Central memory CD8-positive, alpha-beta T cell (primary cell): ENCODE data around the gene MTFR2.

ENCODE experiments used
- ATAC-seq: fragments of 150-1000 bp; cut with Tn5 transposase; replicated peaks from 2 replicates; pipeline ENCODE4 v1.10.0; 2022; ENCODE audit warnings: mild to moderate bottlenecking, moderate FRiP score, moderate number of reproducible peaks; ENCODE audit not compliant: poor library complexity, severe bottlenecking; ENCODE audit errors: extremely low read depth
- DNase-seq, 2 donors: peaks; one replicate each; pipeline ENCODE4 v3.0.0; 2021; ENCODE audit warnings: low spot score in 2 of 2
- H3K27ac Mint-ChIP-seq: one replicate; pipeline ENCODE4 v1.8.0; 2022; ENCODE audit warnings: low read depth, mild to moderate bottlenecking, moderate library complexity, mixed read lengths
- H3K27me3 Mint-ChIP-seq: one replicate; pipeline ENCODE4 v1.8.0; 2022; ENCODE audit warnings: mixed read lengths
- H3K36me3 Mint-ChIP-seq: one replicate; pipeline ENCODE4 v1.8.0; 2022; ENCODE audit warnings: mild to moderate bottlenecking, moderate library complexity, mixed read lengths; ENCODE audit not compliant: insufficient read depth
- H3K4me1 Mint-ChIP-seq: one replicate; pipeline ENCODE4 v1.8.0; 2022; ENCODE audit warnings: mixed read lengths
- H3K4me3 Mint-ChIP-seq: one replicate; pipeline ENCODE4 v1.8.0; 2022; ENCODE audit warnings: mild to moderate bottlenecking, moderate library complexity, mixed read lengths
- H3K9me3 Mint-ChIP-seq: one replicate; pipeline ENCODE4 v1.8.0; 2022; ENCODE audit warnings: mixed read lengths

MTFR2 gene

GRCh38 chr6:136249811-136250685 is at the start of gene MTFR2:
Gene MTFR2 (minus strand): TSS chr6:136250311. CDS start chr6:136249099, 1,212 bp downstream.
- peak within 1 kb of the TSS; percentile 75 for H3K27ac Mint-ChIP-seq
- peak within 1 kb of the TSS; percentile 96 for H3K4me3 Mint-ChIP-seq
- H3K4me1 Mint-ChIP-seq = peaks cover 39% of the 10 kb centered on the region
- peak; percentile 92 for ATAC-seq
- no peaks in the 10 kb centered on the region for H3K9me3 Mint-ChIP-seq
- peak; percentile 82 to 91 for DNase-seq
- H3K27me3 Mint-ChIP-seq = no peaks in the 10 kb centered on the region
- H3K36me3 Mint-ChIP-seq = peaks cover 21% of the 10 kb centered on the region

- no peaks in the 10 kb centered on the region for H3K27me3 Mint-ChIP-seq
- peaks cover 18% of the 10 kb centered on the region for H3K36me3 Mint-ChIP-seq
- H3K9me3 Mint-ChIP-seq = no peaks in the 10 kb centered on the region
- no peak overlapping the region for H3K27ac Mint-ChIP-seq
- ATAC-seq (no peak), DNase-seq (no peak)
- no peak overlapping the region for H3K4me3 Mint-ChIP-seq
- H3K4me1 Mint-ChIP-seq = peaks cover 16% of the 10 kb centered on the region
These were observed 44.5 kb upstream of the MTFR2 start for GRCh38 chr6:136294621-136295020.

- Mint-ChIP-seq H3K4me3 (peak overlapping the region; percentile 94), H3K27ac (peak overlapping the region; percentile 100), H3K36me3 (peaks cover 44% of the 10 kb centered on the region), H3K9me3 (no peaks in the 10 kb centered on the region), H3K27me3 (no peaks in the 10 kb centered on the region), H3K4me1 (peaks cover 50% of the 10 kb centered on the region)
- ATAC-seq = peak; percentile 50
- DNase-seq = peak; percentile 74 to 87
These were observed 40.4 kb upstream of the MTFR2 start for GRCh38 chr6:136290410-136291010.

GRCh38 chr6:136289579-136290409 is 39.7 kb upstream of the MTFR2 start, which contains the start of gene BCLAF1:
Gene BCLAF1 (minus strand): TSS chr6:136289846. CDS start chr6:136279866, 9,980 bp downstream.
- ATAC-seq = peak; percentile 74
- H3K27ac Mint-ChIP-seq = peak within 1 kb of the TSS; percentile 100
- peak within 1 kb of the TSS; percentile 94 for H3K4me3 Mint-ChIP-seq
- H3K9me3 Mint-ChIP-seq = no peaks in the 10 kb centered on the region
- H3K36me3 Mint-ChIP-seq = peaks cover 50% of the 10 kb centered on the region
- peak; percentile 98 to 99 for DNase-seq
- peaks cover 57% of the 10 kb centered on the region for H3K4me1 Mint-ChIP-seq
- H3K27me3 Mint-ChIP-seq = no peaks in the 10 kb centered on the region

- Mint-ChIP-seq H3K4me1 (peaks cover 63% of the 10 kb centered on the region), H3K4me3 (peak overlapping the region; percentile 94), H3K9me3 (no peaks in the 10 kb centered on the region), H3K36me3 (peaks cover 52% of the 10 kb centered on the region), H3K27me3 (no peaks in the 10 kb centered on the region), H3K27ac (peak overlapping the region; percentile 100)
- ATAC-seq (peak; percentile 38), DNase-seq (peak in 1 of 2 donors; percentile 94)
These were observed 39.1 kb upstream of the MTFR2 start for GRCh38 chr6:136289327-136289578.

GRCh38 chr6:136288566-136289326 is 38.6 kb upstream of the MTFR2 start:
- Mint-ChIP-seq H3K36me3 (peaks cover 54% of the 10 kb centered on the region), H3K9me3 (no peaks in the 10 kb centered on the region), H3K4me1 (peaks cover 66% of the 10 kb centered on the region), H3K27me3 (no peaks in the 10 kb centered on the region), H3K27ac (peak overlapping the region; percentile 100), H3K4me3 (peak overlapping the region; percentile 94)
- ATAC-seq = peak; percentile 66
- peak; percentile 91 to 95 for DNase-seq

- H3K27ac Mint-ChIP-seq = peak overlapping the region; percentile 19
- H3K27me3 Mint-ChIP-seq = no peaks in the 10 kb centered on the region
- H3K36me3 Mint-ChIP-seq = peaks cover 62% of the 10 kb centered on the region
- no peaks in the 10 kb centered on the region for H3K9me3 Mint-ChIP-seq
- peak overlapping the region; percentile 94 for H3K4me3 Mint-ChIP-seq
- DNase-seq (no peak), ATAC-seq (no peak)
- H3K4me1 Mint-ChIP-seq = peaks cover 91% of the 10 kb centered on the region
These were observed 34.8 kb upstream of the MTFR2 start for GRCh38 chr6:136284909-136285308.

- H3K4me1 Mint-ChIP-seq = peaks cover 81% of the 10 kb centered on the region
- peak overlapping the region; percentile 65 for H3K27ac Mint-ChIP-seq
- ATAC-seq = peak; percentile 29
- peak overlapping the region; percentile 67 for H3K4me3 Mint-ChIP-seq
- peaks cover 57% of the 10 kb centered on the region for H3K36me3 Mint-ChIP-seq
- H3K27me3 Mint-ChIP-seq = no peaks in the 10 kb centered on the region
- no peaks in the 10 kb centered on the region for H3K9me3 Mint-ChIP-seq
- no peak for DNase-seq
These were observed 32.8 kb upstream of the MTFR2 start for GRCh38 chr6:136282906-136283305.

GRCh38 chr6:136280032-136280609 is 30.0 kb upstream of the MTFR2 start:
- Mint-ChIP-seq H3K4me3 (peak overlapping the region; percentile 27), H3K9me3 (no peaks in the 10 kb centered on the region), H3K27me3 (no peaks in the 10 kb centered on the region), H3K27ac (peak overlapping the region; percentile 29), H3K36me3 (peaks cover 70% of the 10 kb centered on the region), H3K4me1 (peaks cover 66% of the 10 kb centered on the region)
- DNase-seq (no peak), ATAC-seq (no peak)

GRCh38 chr6:136274062-136274461 is 24.0 kb upstream of the MTFR2 start:
- no peak overlapping the region for H3K27ac Mint-ChIP-seq
- no peaks in the 10 kb centered on the region for H3K9me3 Mint-ChIP-seq
- peaks cover 89% of the 10 kb centered on the region for H3K36me3 Mint-ChIP-seq
- no peak overlapping the region for H3K4me3 Mint-ChIP-seq
- DNase-seq (no peak), ATAC-seq (no peak)
- peaks cover 37% of the 10 kb centered on the region for H3K4me1 Mint-ChIP-seq
- H3K27me3 Mint-ChIP-seq = no peaks in the 10 kb centered on the region

- Mint-ChIP-seq H3K27me3 (no peaks in the 10 kb centered on the region), H3K4me3 (peak overlapping the region; percentile 2), H3K27ac (peak overlapping the region; percentile 54), H3K4me1 (peaks cover 48% of the 10 kb centered on the region), H3K36me3 (peaks cover 92% of the 10 kb centered on the region), H3K9me3 (no peaks in the 10 kb centered on the region)
- ATAC-seq (no peak), DNase-seq (no peak)
These were observed 15.0 kb upstream of the MTFR2 start for GRCh38 chr6:136265101-136265500.
